ENCODE measurements around the gene LRRTM2.

- TF ChIP-seq CTCF (IDR thresholded peaks at IDR 0.05) (no peak), POLR2A (IDR thresholded peaks at IDR 0.05) (no peak)
These were observed 35.0 kb downstream of the LRRTM2 start for GRCh38 chr5:138840103-138840502.

All from testis (tissue), 2 donors.